PFSK-1 (cell line): ENCODE data around the gene EPB41L4B.

Source experiments
- POLR2AphosphoS5 ChIP-seq: IDR thresholded peaks from 2 replicates; pipeline ENCODE4 v1.6.1; 2012; ENCODE audit warnings: low read depth, mild to moderate bottlenecking, control low read depth, low read length, moderate library complexity
- SIN3A ChIP-seq: IDR thresholded peaks from 2 replicates; pipeline ENCODE4 v1.6.1; 2012; ENCODE audit warnings: mild to moderate bottlenecking, low read length, moderate library complexity, borderline replicate concordance; ENCODE audit not compliant: insufficient read depth

DNA sequence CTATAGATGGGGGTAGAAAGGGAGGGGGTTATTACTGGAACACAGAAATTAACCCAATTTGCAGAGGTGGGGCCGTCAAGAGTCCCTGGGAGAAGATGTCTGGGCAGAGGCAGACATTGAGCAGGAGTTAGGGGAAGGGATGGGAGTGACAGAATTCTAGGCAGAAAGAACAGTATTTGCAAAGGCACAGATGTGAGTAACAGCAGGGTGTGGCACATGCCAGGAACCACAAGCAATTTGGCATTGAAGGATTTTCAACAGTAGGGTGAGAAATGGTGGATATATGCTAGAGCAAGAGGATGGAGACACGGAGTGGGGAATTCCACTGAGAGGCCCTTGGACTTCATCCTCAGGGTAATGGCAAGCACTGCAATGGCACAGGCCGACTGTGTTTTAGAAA is 82.2 kb downstream of the EPB41L4B start:
- TF ChIP-seq POLR2AphosphoS5 (no peak), SIN3A (no peak)
